Measurements from ENCODE around the gene GPR146. TPM values are rescaled to one million over a fixed set of nuclear protein-coding genes. Genes with fewer than 3 reads are reported as not detected.

The GPR146 gene
- total RNA-seq, 1 experiment from 2014 or later: 1.8 TPM

DNA sequence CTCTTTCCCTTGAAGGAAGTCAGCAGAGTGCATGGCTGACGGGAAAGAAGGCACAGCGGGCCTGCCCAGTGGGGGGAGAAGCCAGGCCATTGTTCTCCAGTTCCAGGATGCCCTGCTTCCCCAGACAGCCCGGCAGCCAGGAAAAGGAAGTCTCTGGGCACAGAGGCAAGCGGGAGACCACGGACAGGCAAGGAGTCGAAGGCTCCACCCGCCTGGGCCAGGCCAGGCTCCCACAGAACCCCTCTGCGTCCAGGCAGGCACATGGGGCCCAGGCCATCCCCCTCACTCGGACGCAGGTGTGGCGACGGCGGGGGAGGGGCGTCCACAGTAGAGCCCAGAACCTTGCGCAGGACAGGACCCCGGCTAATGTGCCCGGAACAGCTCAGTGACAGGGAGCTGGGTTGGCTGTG is 8.7 kb downstream of the GPR146 start:
- TF ChIP-seq, protein P1, sequence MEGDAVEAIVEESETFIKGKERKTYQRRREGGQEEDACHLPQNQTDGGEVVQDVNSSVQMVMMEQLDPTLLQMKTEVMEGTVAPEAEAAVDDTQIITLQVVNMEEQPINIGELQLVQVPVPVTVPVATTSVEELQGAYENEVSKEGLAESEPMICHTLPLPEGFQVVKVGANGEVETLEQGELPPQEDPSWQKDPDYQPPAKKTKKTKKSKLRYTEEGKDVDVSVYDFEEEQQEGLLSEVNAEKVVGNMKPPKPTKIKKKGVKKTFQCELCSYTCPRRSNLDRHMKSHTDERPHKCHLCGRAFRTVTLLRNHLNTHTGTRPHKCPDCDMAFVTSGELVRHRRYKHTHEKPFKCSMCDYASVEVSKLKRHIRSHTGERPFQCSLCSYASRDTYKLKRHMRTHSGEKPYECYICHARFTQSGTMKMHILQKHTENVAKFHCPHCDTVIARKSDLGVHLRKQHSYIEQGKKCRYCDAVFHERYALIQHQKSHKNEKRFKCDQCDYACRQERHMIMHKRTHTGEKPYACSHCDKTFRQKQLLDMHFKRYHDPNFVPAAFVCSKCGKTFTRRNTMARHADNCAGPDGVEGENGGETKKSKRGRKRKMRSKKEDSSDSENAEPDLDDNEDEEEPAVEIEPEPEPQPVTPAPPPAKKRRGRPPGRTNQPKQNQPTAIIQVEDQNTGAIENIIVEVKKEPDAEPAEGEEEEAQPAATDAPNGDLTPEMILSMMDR (IDR thresholded peaks at IDR 0.05; ENCODE audit: insufficient read depth in 1 of 2, low read depth in 1 of 2, low read length in 1 of 2, severe bottlenecking in 1 of 2, unreplicated experiment in 1 of 2): no peak
- Mint-ChIP-seq H3K4me1 (ENCODE audit: low read depth, unreplicated experiment) (no peaks in the 10 kb centered on the region), H3K36me3 (ENCODE audit: insufficient read depth, unreplicated experiment) (peaks cover 9% of the 10 kb centered on the region), H3K27ac (ENCODE audit: unreplicated experiment) (no peak overlapping the region), H3K4me3 (ENCODE audit: unreplicated experiment) (no peak overlapping the region), H3K9me3 (ENCODE audit: unreplicated experiment) (no peaks in the 10 kb centered on the region), H3K27me3 (ENCODE audit: insufficient read depth, unreplicated experiment) (no peaks in the 10 kb centered on the region)
- ChIA-PET CTCF (no interaction called here), POLR2A (no interaction called here)
- no peak for DNase-seq
- H3K9me3 ChIP-seq: no peaks in the 10 kb centered on the region
- no peaks in the 10 kb centered on the region for H3K27me3 ChIP-seq (replicated peaks; ENCODE audit: control insufficient read depth, insufficient read depth, low read length)
- BruUV-seq (replicated peaks): no TSS peak
- intact Hi-C loops (cut with micrococcal nuclease; ENCODE audit: unreplicated experiment): no loop called here
- H3K4me1 ChIP-seq: no peaks in the 10 kb centered on the region
- no peak overlapping the region for H3K4me3 ChIP-seq (ENCODE audit: low read depth, low read length)
- no peaks in the 10 kb centered on the region; the same call in 1 of the 2 replicates for H3K36me3 ChIP-seq (ENCODE audit: control insufficient read depth, insufficient read depth, low read length)

DNA sequence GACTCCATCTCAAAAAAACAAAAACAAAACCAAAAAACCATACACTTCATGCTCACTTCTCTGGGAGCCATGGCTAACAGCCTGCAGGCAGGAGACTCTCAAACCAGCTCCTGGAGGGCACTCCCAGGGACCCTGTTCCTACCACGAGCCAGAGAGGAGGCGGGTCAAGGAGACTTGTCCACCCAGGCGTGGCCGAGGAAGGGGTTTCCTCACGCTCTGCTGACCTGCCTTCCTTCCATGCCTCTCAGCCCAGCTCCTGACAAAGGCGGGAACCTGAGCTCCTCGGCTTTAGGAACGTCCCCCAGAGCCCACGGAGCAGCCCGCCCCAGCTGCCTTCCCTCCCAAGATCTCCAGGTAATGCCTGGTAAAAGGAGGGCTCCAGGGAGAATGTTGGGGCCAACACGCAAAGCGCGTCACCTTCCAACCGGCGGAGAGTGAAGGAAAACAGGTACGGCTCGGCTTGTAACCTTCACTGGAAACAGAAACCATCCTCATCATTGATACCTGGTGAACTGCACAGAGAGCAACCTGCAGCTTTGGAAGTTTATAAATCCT is 9.5 kb downstream of the GPR146 start:
- no TSS peak for BruUV-seq (replicated peaks)
- Histone ChIP-seq H3K4me3 (ENCODE audit: low read depth, low read length) (no peak overlapping the region), H3K36me3 (ENCODE audit: control insufficient read depth, insufficient read depth, low read length) (no peaks in the 10 kb centered on the region; the same call in 1 of the 2 replicates), H3K4me1 (no peaks in the 10 kb centered on the region), H3K27me3 (replicated peaks; ENCODE audit: control insufficient read depth, insufficient read depth, low read length) (no peaks in the 10 kb centered on the region), H3K9me3 (peaks cover 3% of the 10 kb centered on the region; the same call in 1 of the 2 replicates)
- no peaks in the 10 kb centered on the region for H3K27me3 Mint-ChIP-seq (ENCODE audit: insufficient read depth, unreplicated experiment)
- peaks cover 13% of the 10 kb centered on the region for H3K36me3 Mint-ChIP-seq (ENCODE audit: insufficient read depth, unreplicated experiment)
- ChIA-PET CTCF (interaction anchor here (0.5 kb wide), 1 partner anchor 451 kb away, joined by 3 read pairs; no protein-coding TSS in a partner anchor), POLR2A (no interaction called here)
- H3K4me1 Mint-ChIP-seq (ENCODE audit: low read depth, unreplicated experiment): no peaks in the 10 kb centered on the region
- intact Hi-C loops (cut with micrococcal nuclease; ENCODE audit: unreplicated experiment): no loop called here
- no peaks in the 10 kb centered on the region for H3K9me3 Mint-ChIP-seq (ENCODE audit: unreplicated experiment)
- no peak overlapping the region for H3K4me3 Mint-ChIP-seq (ENCODE audit: unreplicated experiment)
- no peak overlapping the region for H3K27ac Mint-ChIP-seq (ENCODE audit: unreplicated experiment)
- DNase-seq: no peak
- TF ChIP-seq, protein P1 (IDR thresholded peaks at IDR 0.05; ENCODE audit: insufficient read depth in 1 of 2, low read depth in 1 of 2, low read length in 1 of 2, severe bottlenecking in 1 of 2, unreplicated experiment in 1 of 2): no peak

DNA sequence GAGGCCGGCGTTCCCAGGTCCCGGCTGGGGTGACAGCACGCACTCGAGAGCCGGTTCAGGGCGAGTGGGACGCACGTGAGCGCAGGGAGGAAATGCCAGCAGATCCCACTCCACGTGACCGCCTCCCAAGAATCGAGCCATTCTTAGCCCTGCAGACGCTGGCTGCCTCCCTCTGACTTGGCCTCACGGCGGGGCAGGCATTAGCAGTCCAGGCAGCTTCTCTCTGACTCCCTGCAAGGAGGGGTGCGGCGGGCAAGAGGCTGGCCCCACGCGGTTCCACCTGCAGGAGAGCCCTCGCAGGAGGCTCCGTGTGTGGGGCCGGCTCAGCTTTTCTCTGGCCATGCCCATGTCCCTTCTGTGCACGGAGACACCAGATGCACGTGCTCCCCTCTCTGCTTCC is 10.1 kb downstream of the GPR146 start:
- no peaks in the 10 kb centered on the region for H3K4me1 ChIP-seq
- H3K27ac Mint-ChIP-seq (ENCODE audit: unreplicated experiment): no peak overlapping the region

More for the DNA sequence above, 10.1 kb downstream of the GPR146 start:
- no peak for DNase-seq
- H3K4me1 Mint-ChIP-seq (ENCODE audit: low read depth, unreplicated experiment): no peaks in the 10 kb centered on the region
- no peak overlapping the region for H3K4me3 Mint-ChIP-seq (ENCODE audit: unreplicated experiment)
- no peaks in the 10 kb centered on the region; the same call in 1 of the 2 replicates for H3K36me3 ChIP-seq (ENCODE audit: control insufficient read depth, insufficient read depth, low read length)
- intact Hi-C loops (cut with micrococcal nuclease; ENCODE audit: unreplicated experiment): no loop called here
- no peaks in the 10 kb centered on the region for H3K27me3 ChIP-seq (replicated peaks; ENCODE audit: control insufficient read depth, insufficient read depth, low read length)
- no peak overlapping the region for H3K4me3 ChIP-seq (ENCODE audit: low read depth, low read length)
- CTCF ChIA-PET: no interaction called here
- no TSS peak for BruUV-seq (replicated peaks)
- peaks cover 5% of the 10 kb centered on the region; the same call in 1 of the 2 replicates for H3K9me3 ChIP-seq
- TF ChIP-seq, protein P1 (IDR thresholded peaks at IDR 0.05; ENCODE audit: insufficient read depth in 1 of 2, low read depth in 1 of 2, low read length in 1 of 2, severe bottlenecking in 1 of 2, unreplicated experiment in 1 of 2): no peak
- POLR2A ChIA-PET: no interaction called here
- no peaks in the 10 kb centered on the region for H3K27me3 Mint-ChIP-seq (ENCODE audit: insufficient read depth, unreplicated experiment)
- peaks cover 13% of the 10 kb centered on the region for H3K36me3 Mint-ChIP-seq (ENCODE audit: insufficient read depth, unreplicated experiment)
- no peaks in the 10 kb centered on the region for H3K9me3 Mint-ChIP-seq (ENCODE audit: unreplicated experiment)
